IPS-18c (cell line): ENCODE measurements around the gene C1orf56.

Experiments
- H3K4me3 ChIP-seq: 2 replicates; pipeline ENCODE4 v1.7.0; 2013; ENCODE audit warnings: low read depth, mild to moderate bottlenecking, low read length, moderate library complexity; ENCODE audit not compliant: insufficient read depth
- H3K9me3 ChIP-seq: one replicate; pipeline ENCODE4 v1.6.1; 2013; ENCODE audit warnings: mild to moderate bottlenecking, low read length, moderate library complexity; ENCODE audit not compliant: control insufficient read depth, insufficient read depth

The C1orf56 gene

GRCh38 chr1:151011154-151011850 is 36.2 kb upstream of the C1orf56 start:
- H3K4me3 ChIP-seq = no peak overlapping the region
- no peaks in the 10 kb centered on the region for H3K9me3 ChIP-seq

- Histone ChIP-seq H3K9me3 (no peaks in the 10 kb centered on the region), H3K4me3 (no peak overlapping the region)
These were observed 34.7 kb upstream of the C1orf56 start for GRCh38 chr1:151012684-151013471.

GRCh38 chr1:151013518-151013917 is 34.0 kb upstream of the C1orf56 start:
- no peaks in the 10 kb centered on the region for H3K9me3 ChIP-seq
- no peak overlapping the region for H3K4me3 ChIP-seq

GRCh38 chr1:151024540-151025146 is 22.9 kb upstream of the C1orf56 start:
- Histone ChIP-seq H3K9me3 (no peaks in the 10 kb centered on the region), H3K4me3 (no peak overlapping the region)

GRCh38 chr1:151026460-151026859 is 21.1 kb upstream of the C1orf56 start:
- H3K4me3 ChIP-seq = no peak overlapping the region
- no peaks in the 10 kb centered on the region for H3K9me3 ChIP-seq

- Histone ChIP-seq H3K9me3 (no peaks in the 10 kb centered on the region), H3K4me3 (no peak overlapping the region)
These were observed 15.4 kb upstream of the C1orf56 start for GRCh38 chr1:151032164-151032563.

- Histone ChIP-seq H3K9me3 (no peaks in the 10 kb centered on the region), H3K4me3 (no peak overlapping the region)
These were observed 12.4 kb upstream of the C1orf56 start for GRCh38 chr1:151035167-151035566.

- H3K4me3 ChIP-seq = no peak within 1 kb of the TSS
These were observed 11.2 kb upstream of the C1orf56 start, which contains the start of gene BNIPL for GRCh38 chr1:151036356-151036755. BNIPL (plus strand) TSS chr1:151036586; CDS start chr1:151036726, 140 bp downstream.

GRCh38 chr1:151037032-151037431 is 10.5 kb upstream of the C1orf56 start:
- no peak overlapping the region for H3K4me3 ChIP-seq
- no peaks in the 10 kb centered on the region for H3K9me3 ChIP-seq

More at GRCh38 chr1:151036356-151036755, 11.2 kb upstream of the C1orf56 start, which contains the start of gene BNIPL:
- no peaks in the 10 kb centered on the region for H3K9me3 ChIP-seq

GRCh38 chr1:151039521-151039920 is 8.0 kb upstream of the C1orf56 start:
- no peak overlapping the region for H3K4me3 ChIP-seq

GRCh38 chr1:151043163-151043562 is 4.4 kb upstream of the C1orf56 start:
- Histone ChIP-seq H3K4me3 (no peak overlapping the region), H3K9me3 (no peaks in the 10 kb centered on the region)

More at GRCh38 chr1:151039521-151039920, 8.0 kb upstream of the C1orf56 start:
- H3K9me3 ChIP-seq = no peaks in the 10 kb centered on the region

GRCh38 chr1:151047925-151048644 is 534 bp downstream of the C1orf56 start:
- H3K4me3 ChIP-seq = peak overlapping the region; percentile 87
- H3K9me3 ChIP-seq = no peaks in the 10 kb centered on the region

- no peaks in the 10 kb centered on the region for H3K9me3 ChIP-seq
- H3K4me3 ChIP-seq = peak overlapping the region; percentile 87; the same call in 1 of the 2 replicates
These were observed 1.1 kb downstream of the C1orf56 start for GRCh38 chr1:151048645-151049032.

GRCh38 chr1:151049458-151049857 is 1.9 kb downstream of the C1orf56 start:
- Histone ChIP-seq H3K9me3 (no peaks in the 10 kb centered on the region), H3K4me3 (no peak overlapping the region)

GRCh38 chr1:151050051-151050688 is 2.6 kb downstream of the C1orf56 start:
- Histone ChIP-seq H3K9me3 (no peaks in the 10 kb centered on the region), H3K4me3 (no peak overlapping the region)

GRCh38 chr1:151051356-151052009 is 3.9 kb downstream of the C1orf56 start:
- no peaks in the 10 kb centered on the region for H3K9me3 ChIP-seq
- no peak overlapping the region for H3K4me3 ChIP-seq
